ENCODE data around the gene ANKRD18A.
"Not testable (repeated sequence)": the region's sequence is repeated elsewhere in the genome, so short reads cannot be mapped to it uniquely, and the experiment has no call there.

The ANKRD18A gene

GRCh38 chr9:38559172-38559571 lies 61.2 kb downstream of the ANKRD18A start:
- H3K27me3 ChIP-seq; H3K9me3 ChIP-seq; H3K4me1 ChIP-seq; H3K4me3 ChIP-seq (ENCODE audit: low read depth, low read length); H3K36me3 ChIP-seq; DNase-seq: not testable (repeated sequence)

- H3K9me3 ChIP-seq; H3K27me3 ChIP-seq; H3K36me3 ChIP-seq; DNase-seq; H3K4me3 ChIP-seq (ENCODE audit: low read depth, low read length); H3K4me1 ChIP-seq: not testable (repeated sequence)
Observed at GRCh38 chr9:38557746-38558145, 62.6 kb downstream of the ANKRD18A start.

- not testable (repeated sequence) for H3K36me3 ChIP-seq; H3K9me3 ChIP-seq; H3K4me3 ChIP-seq (ENCODE audit: low read depth, low read length); DNase-seq; H3K27me3 ChIP-seq; H3K4me1 ChIP-seq
Observed at GRCh38 chr9:38554966-38555365, 65.4 kb downstream of the ANKRD18A start.

GRCh38 chr9:38553019-38553418 lies 67.4 kb downstream of the ANKRD18A start:
- not testable (repeated sequence) for H3K27me3 ChIP-seq; H3K9me3 ChIP-seq; H3K36me3 ChIP-seq; DNase-seq; H3K4me1 ChIP-seq; H3K4me3 ChIP-seq (ENCODE audit: low read depth, low read length)

GRCh38 chr9:38546497-38547163 lies 73.8 kb downstream of the ANKRD18A start:
- H3K4me3 ChIP-seq (ENCODE audit: low read depth, low read length); H3K36me3 ChIP-seq; DNase-seq; H3K4me1 ChIP-seq; H3K9me3 ChIP-seq; H3K27me3 ChIP-seq: not testable (repeated sequence)

- H3K27me3 ChIP-seq; H3K4me1 ChIP-seq; H3K9me3 ChIP-seq; H3K4me3 ChIP-seq (ENCODE audit: low read depth, low read length); H3K36me3 ChIP-seq: not testable (repeated sequence)
- peak; percentile 27 for DNase-seq
Observed at GRCh38 chr9:38540535-38540934, 79.9 kb downstream of the ANKRD18A start.

- DNase-seq, result no peak
- Histone ChIP-seq H3K36me3 (no peaks in the 10 kb centered on the region), H3K4me1 (no peaks in the 10 kb centered on the region), H3K4me3 (ENCODE audit: low read depth, low read length) (no peak overlapping the region), H3K9me3 (no peaks in the 10 kb centered on the region), H3K27me3 (no peaks in the 10 kb centered on the region)
- TF ChIP-seq CTCF (IDR thresholded peaks at IDR 0.05; ENCODE audit: low read depth, low read length), result no peak
Observed at GRCh38 chr9:38529317-38529716, 91.1 kb downstream of the ANKRD18A start.

- no peaks in the 10 kb centered on the region for H3K36me3 ChIP-seq
- no peaks in the 10 kb centered on the region for H3K4me1 ChIP-seq
- no peak overlapping the region for H3K4me3 ChIP-seq (ENCODE audit: low read depth, low read length)
- TF ChIP-seq CTCF (IDR thresholded peaks at IDR 0.05; ENCODE audit: low read depth, low read length), result no peak
- H3K9me3 ChIP-seq, result no peaks in the 10 kb centered on the region
- no peak for DNase-seq
- H3K27me3 ChIP-seq, result no peaks in the 10 kb centered on the region
Observed at GRCh38 chr9:38527503-38527902, 92.9 kb downstream of the ANKRD18A start.

GRCh38 chr9:38526591-38526990 lies 93.8 kb downstream of the ANKRD18A start:
- no peaks in the 10 kb centered on the region for H3K36me3 ChIP-seq
- H3K27me3 ChIP-seq, result no peaks in the 10 kb centered on the region
- TF ChIP-seq CTCF (IDR thresholded peaks at IDR 0.05; ENCODE audit: low read depth, low read length), result no peak
- DNase-seq, result no peak
- H3K4me3 ChIP-seq (ENCODE audit: low read depth, low read length), result no peak overlapping the region
- no peaks in the 10 kb centered on the region for H3K4me1 ChIP-seq
- H3K9me3 ChIP-seq, result no peaks in the 10 kb centered on the region
